ENCODE data around the gene TFF1.

DNA sequence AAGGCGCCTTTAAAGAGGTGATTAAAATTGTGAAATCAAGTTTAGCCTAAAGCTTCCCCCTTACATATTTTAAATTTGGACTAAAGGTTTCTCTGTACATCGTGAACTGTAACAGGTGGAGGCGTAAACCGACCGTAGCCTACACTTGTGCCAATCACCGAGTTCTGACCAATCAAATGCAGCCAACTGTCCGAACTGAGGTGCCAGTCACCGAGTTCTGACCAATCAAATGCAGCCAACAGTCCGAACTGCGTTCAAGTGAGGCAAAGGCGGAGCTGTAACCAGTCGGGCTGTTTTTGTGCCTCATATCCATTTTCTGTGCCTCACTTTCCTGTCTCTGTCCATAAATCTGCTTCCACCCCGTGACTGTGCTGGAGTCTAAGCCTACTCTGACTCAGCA is 7.4 kb downstream of the TFF1 start:
- TF ChIP-seq, protein P1, sequence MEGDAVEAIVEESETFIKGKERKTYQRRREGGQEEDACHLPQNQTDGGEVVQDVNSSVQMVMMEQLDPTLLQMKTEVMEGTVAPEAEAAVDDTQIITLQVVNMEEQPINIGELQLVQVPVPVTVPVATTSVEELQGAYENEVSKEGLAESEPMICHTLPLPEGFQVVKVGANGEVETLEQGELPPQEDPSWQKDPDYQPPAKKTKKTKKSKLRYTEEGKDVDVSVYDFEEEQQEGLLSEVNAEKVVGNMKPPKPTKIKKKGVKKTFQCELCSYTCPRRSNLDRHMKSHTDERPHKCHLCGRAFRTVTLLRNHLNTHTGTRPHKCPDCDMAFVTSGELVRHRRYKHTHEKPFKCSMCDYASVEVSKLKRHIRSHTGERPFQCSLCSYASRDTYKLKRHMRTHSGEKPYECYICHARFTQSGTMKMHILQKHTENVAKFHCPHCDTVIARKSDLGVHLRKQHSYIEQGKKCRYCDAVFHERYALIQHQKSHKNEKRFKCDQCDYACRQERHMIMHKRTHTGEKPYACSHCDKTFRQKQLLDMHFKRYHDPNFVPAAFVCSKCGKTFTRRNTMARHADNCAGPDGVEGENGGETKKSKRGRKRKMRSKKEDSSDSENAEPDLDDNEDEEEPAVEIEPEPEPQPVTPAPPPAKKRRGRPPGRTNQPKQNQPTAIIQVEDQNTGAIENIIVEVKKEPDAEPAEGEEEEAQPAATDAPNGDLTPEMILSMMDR (conservative IDR thresholded peaks at IDR 0.05) = no peak
- no peak for TF ChIP-seq EZH2 (IDR thresholded peaks at IDR 0.05; ENCODE audit: low read depth)
